ENCODE data around the gene FPR3.
"Not testable (repeated sequence)": the region's sequence is repeated elsewhere in the genome, so short reads cannot be mapped to it uniquely, and the experiment has no call there.

FPR3 gene

GRCh38 chr19:51784109-51784785 is 10.7 kb upstream of the FPR3 start:
- no peak for DNase-seq

- DNase-seq: no peak
Measured at GRCh38 chr19:51784922-51785690, 9.9 kb upstream of the FPR3 start.

- DNase-seq: no peak
Measured at GRCh38 chr19:51786646-51787494, 8.1 kb upstream of the FPR3 start.

- DNase-seq: no peak
Measured at GRCh38 chr19:51788029-51788428, 6.9 kb upstream of the FPR3 start.

- DNase-seq: no peak
Measured at GRCh38 chr19:51789061-51789795, 5.7 kb upstream of the FPR3 start.

- no peak for DNase-seq
Measured at GRCh38 chr19:51792932-51793331, 2.0 kb upstream of the FPR3 start.

GRCh38 chr19:51793994-51794393 is 963 bp upstream of the FPR3 start:
- DNase-seq: no peak

GRCh38 chr19:51796195-51796679 is 1.3 kb downstream of the FPR3 start:
- DNase-seq: no peak

- no peak for DNase-seq
Measured at GRCh38 chr19:51797480-51797879, 2.5 kb downstream of the FPR3 start.

- DNase-seq: no peak
Measured at GRCh38 chr19:51798062-51798461, 3.1 kb downstream of the FPR3 start.

GRCh38 chr19:51799034-51799773 is 4.2 kb downstream of the FPR3 start:
- DNase-seq: no peak

GRCh38 chr19:51799774-51800472 is 5.0 kb downstream of the FPR3 start:
- DNase-seq: no peak

- no peak for DNase-seq
Measured at GRCh38 chr19:51800473-51801244, 5.7 kb downstream of the FPR3 start.

GRCh38 chr19:51802775-51803174 is 7.8 kb downstream of the FPR3 start:
- DNase-seq: no peak

GRCh38 chr19:51803519-51803918 is 8.6 kb downstream of the FPR3 start:
- DNase-seq: no peak

- no peak for DNase-seq
Measured at GRCh38 chr19:51803967-51804366, 9.0 kb downstream of the FPR3 start.

- not testable (repeated sequence) for DNase-seq
Measured at GRCh38 chr19:51804789-51805188, 9.8 kb downstream of the FPR3 start.

- not testable (repeated sequence) for DNase-seq
Measured at GRCh38 chr19:51805396-51805795, 10.4 kb downstream of the FPR3 start.

GRCh38 chr19:51806571-51806970 is 11.6 kb downstream of the FPR3 start:
- not testable (repeated sequence) for DNase-seq

GRCh38 chr19:51807111-51807701 is 12.2 kb downstream of the FPR3 start:
- DNase-seq: no peak
